GM19043 (cell line): ENCODE measurements around the gene LACTBL1.

ENCODE experiments used
- ATAC-seq: cut with Tn5 transposase; IDR thresholded peaks from one replicate; pipeline ENCODE4 v1.9.1; 2021; ENCODE audit warnings: low read depth; ENCODE audit not compliant: unreplicated experiment

The LACTBL1 gene

DNA sequence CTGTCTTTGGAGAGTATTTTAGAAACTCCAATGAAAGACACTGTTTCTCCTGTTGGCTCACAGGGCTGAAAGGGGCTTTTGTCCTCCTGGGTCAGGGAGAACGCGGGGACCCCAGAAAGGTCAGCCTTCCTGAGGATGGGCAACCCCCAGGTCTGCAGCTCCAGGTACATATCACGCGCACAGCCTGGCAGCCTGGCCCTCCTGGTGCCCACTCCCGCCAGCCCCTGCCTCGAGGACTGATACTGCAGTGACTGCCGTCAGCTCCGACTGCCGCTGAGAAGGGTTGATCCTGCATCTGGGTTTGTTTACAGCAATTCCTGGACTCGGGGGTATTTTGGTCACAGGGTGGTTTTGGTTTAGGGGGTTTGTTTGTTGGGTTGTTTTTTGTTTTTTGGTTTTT lies 58.5 kb downstream of the LACTBL1 start:
- ATAC-seq, result no peak

DNA sequence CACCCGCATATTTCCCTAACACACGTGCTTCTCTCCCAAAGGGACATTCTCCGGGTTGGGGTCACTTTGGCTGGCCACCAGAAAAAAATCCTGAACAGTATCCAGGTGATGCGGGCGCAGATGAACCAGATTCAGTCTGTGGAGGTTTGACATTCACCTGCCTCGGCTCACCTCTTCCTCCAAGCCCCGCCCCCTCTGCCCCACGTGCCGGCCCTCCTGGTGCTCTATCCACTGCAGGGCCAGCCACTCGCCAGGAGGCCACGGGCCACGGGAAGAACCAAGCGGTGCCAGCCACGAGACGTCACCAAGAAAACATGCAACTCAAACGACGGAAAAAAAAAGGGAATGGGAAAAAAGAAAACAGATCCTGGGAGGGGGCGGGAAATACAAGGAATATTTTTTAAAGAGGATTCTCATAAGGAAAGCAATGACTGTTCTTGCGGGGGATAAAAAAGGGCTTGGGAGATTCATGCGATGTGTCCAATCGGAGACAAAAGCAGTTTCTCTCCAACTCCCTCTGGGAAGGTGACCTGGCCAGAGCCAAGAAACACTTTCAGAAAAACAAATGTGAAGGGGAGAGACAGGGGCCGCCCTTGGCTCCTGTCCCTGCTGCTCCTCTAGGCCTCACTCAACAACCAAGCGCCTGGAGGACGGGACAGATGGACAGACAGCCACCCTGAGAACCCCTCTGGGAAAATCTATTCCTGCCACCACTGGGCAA lies 59.1 kb downstream of the LACTBL1 start:
- ATAC-seq, result no peak

GRCh38 chr1:22912311-22912710 lies 60.4 kb downstream of the LACTBL1 start:
- no peak for ATAC-seq

DNA sequence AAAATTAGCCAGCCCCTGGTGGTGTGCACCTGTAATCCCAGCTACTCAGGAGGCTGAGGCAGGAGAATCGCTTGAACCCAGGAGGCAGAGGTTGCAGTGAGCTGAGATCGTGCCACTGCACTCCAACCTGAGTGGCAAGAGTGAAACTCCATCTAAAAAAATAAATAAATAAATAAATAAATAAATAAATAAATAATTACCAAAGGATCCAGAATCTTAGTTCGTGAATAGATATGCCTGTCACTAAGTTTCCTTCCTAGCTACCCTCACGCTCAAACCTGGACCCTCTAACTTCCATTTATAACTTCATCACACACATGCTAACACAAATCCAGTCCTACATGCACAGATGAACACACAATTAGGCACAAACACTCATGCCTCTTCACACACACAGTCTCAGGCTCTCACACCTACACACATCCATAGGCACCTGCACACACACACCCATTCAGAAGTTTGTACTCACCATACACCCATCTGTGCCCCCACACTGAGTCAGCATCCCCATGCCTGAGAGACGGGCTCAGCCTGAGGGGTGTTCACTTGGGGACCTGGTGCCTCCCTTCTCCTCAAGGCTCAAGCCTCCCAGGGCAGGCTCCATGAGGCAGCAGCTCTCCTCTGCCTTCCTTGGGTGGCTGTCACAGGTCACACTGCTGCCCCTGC lies 61.5 kb downstream of the LACTBL1 start:
- ATAC-seq, result no peak

DNA sequence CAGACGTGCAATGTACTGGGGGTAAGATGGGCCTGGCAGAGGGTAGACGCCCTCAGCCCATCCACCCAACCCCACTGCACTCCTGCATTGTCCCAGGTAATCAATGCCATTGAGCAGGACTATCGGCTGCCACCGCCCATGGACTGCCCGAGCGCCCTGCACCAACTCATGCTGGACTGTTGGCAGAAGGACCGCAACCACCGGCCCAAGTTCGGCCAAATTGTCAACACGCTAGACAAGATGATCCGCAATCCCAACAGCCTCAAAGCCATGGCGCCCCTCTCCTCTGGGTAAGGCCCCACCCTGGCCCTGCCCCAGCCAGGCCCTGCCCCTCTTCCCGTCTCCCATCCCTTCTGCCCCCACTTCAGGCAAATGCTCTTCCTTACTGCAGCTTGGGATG lies 62.4 kb downstream of the LACTBL1 start:
- ATAC-seq, result no peak

GRCh38 chr1:22908880-22909426 lies 63.7 kb downstream of the LACTBL1 start:
- ATAC-seq, result no peak

GRCh38 chr1:22907528-22907927 lies 65.1 kb downstream of the LACTBL1 start:
- ATAC-seq, result no peak

GRCh38 chr1:22906968-22907367 lies 65.7 kb downstream of the LACTBL1 start:
- ATAC-seq, result no peak

GRCh38 chr1:22903113-22903512 lies 69.6 kb downstream of the LACTBL1 start:
- ATAC-seq, result no peak
